ENCODE results near the gene PSMC5.
"Not testable (repeated sequence)": the region's sequence is repeated elsewhere in the genome, so short reads cannot be mapped to it uniquely, and the experiment has no call there.

Gene PSMC5

DNA sequence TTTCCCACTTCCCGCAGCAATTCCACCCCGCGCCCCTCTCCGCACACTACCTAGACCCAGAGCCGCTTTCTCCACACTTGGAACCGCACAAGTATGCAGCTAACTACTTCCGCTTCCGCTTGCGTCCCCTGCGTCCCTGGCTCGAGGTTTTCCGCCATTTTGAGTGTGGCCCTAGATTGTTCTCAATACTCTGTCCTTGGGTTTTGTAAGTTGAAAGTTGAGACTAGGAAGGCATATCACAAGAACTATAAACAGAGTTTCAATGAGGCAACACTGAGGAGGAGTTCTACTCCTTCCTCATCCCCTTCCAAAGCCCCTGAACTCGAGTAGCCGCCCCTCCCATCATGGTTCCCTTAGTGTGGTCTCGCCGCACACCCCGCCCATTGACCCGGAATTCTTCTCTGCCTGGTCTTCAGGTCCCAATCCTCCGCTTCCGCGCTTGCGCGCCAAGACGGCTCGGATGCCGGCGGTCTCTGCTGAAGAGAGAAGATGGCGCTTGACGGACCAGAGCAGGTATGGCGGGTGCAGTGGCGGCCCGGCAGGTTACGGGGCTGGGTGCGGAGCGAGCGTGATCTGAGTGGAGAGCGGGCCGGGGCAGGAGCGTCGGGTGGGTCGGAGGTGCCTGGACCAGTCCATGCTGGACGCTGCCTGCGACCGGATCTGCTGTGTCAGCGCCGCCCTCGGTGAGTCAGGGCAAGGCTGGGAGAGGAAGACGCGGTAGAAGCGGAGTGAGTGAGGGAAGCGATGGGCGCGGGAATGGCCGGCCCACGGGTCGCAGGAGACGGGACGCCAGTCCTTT lies at the start of gene PSMC5, which contains the start of gene FTSJ3:
TSS of gene PSMC5 (plus strand) at position 430 of the 799 bp plus-strand sequence. CDS start at position 490, 60 bp downstream.
TSS of gene FTSJ3 (minus strand) at position 662 of the 799 bp plus-strand sequence. CDS start 761 bp downstream, outside the sequence.
- DNase-seq, result peak; percentile 89 to 95

DNA sequence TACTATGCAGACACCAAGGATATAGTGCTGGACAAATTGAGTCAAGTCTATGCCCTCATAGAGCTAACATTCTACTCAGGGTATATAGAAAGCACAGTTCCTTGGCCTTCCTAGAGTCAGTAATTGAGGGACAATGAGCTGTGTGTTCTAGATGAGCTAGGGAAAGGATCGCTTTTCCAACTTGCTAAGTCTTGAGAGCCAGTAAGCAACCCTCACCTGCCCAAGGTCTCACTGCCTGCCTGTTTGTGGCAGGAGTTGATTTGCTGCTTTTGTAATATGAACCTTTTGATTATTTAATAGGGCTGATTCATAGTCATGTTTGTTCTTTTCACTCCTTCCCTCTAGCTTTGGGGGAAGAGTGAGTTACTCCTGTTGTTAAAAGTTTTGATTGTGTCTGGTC lies 46.7 kb upstream of the PSMC5 start:
- DNase-seq, result no peak

DNA sequence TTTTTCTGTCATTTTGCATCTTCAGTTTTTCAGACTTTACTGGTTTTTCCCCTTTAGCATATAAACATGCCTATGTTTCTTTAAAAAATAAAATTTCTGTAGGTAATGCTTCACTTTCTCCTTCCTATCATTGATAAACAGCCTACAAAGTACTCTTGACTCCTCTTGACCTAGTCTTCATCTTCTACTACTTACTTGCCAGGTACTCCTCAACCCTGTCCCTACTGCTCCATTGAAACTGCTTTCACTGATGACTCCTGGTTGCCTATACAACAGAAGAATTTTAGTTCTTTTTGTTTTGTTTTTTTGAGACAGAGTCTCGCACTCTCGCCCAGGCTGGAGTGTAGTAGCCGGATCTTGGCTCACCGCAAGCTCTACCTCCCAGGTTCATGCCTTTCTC lies 46.3 kb upstream of the PSMC5 start:
- DNase-seq, result no peak

DNA sequence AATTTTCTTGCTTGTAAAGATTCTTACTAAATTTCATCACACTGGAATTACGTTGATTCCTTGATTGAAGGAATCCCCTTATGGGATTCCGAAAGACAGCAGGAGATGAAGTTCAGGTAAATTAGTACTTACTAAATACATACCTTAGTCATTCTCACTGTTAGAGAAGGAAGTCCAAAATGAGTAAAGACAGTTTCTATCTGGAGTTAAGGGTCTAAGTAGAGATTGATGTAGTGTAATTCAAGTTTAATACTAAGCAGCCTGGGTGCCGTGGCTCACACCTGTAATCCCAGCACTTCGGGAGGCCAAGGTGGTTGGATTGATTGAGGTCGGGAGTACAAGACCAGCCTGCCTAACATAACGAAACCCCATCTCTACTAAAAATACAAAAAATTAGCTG lies 43.7 kb upstream of the PSMC5 start:
- DNase-seq, result no peak

DNA sequence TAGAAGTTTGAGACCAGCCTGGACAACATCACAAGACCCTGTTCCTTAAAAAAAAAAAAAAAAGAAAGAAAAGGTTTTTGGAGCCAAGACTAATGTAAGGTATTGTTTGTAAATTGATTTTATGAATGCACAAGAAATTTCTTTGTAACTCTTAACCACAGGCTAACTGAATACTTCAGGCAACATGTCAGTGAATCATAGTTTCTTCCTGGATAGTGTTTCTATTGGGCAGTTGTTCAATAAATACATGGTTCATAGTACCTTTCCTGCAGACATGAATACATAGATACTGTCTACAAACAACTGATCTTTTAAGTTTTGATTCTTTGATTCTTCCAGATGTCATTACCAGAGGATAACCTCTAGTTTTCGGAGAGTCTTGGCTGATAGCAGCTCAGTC lies 41.7 kb upstream of the PSMC5 start:
- DNase-seq, result no peak

DNA sequence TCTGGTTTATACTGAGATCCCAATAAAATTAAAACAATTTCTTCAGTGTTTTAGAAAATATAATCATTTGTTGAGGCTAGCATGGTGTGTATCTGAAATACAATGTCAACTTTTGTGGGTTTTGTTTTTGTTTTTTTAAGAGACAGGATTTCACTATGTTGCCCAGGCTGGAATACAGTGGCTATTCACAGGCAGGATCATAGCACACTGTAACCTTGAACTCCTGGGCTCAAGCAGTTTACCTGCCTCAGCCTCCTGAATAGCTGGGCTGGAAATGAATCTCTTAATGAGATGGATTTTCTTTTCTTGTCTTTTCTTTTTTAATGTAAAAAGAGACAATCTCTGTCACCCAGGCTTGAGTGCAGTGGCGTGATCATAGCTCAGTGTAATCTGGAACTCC lies 41.1 kb upstream of the PSMC5 start:
- DNase-seq, result no peak

DNA sequence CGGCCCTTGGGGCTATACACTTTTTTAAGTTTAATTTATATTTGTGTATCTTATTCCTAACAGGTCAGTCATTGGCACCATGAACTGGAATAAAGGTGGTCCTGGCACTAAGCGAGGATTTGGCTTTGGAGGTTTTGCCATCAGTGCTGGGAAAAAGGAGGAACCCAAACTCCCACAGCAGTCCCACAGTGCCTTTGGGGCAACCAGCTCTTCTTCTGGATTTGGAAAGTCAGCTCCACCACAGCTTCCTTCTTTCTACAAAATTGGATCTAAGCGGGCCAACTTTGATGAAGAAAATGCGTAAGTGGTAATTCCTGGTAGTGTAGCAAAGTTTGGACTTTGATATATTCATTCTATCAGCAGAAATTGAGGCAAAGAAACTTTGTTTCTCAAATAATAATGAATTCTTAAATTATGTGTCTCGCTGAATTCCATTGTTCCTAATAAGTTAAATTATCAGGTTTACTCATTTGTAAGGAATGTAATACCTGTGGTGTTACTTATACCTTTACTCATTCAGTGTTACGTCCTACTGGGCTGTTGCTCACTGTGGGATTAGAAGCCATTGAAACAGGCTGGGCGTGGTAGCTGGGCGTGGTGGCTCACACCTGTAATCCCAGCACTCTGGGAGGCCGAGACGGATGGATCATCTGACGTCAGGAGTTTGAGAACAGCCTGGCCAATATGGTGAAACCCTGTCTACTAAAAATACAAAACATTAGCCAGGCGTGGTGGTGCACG lies 40.1 kb upstream of the PSMC5 start:
- DNase-seq, result no peak

DNA sequence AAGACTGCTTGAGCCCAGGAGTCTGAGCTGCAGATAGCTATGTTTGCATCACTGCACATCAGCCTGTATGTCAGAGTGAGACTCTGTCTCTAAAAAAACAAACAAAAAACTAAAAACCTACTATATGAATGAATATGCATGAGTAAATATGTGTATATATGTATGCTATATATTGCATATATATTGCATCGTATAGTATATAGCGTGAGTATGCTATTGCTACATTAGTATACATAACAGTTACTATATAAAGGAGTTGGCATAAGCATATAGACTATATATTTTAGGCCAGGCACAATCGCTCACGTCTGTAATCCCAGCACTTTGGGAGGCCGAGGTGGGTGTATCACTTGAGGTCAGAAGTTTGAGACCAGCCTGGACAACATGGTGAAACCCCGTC lies 37.2 kb upstream of the PSMC5 start:
- DNase-seq, result no peak

DNA sequence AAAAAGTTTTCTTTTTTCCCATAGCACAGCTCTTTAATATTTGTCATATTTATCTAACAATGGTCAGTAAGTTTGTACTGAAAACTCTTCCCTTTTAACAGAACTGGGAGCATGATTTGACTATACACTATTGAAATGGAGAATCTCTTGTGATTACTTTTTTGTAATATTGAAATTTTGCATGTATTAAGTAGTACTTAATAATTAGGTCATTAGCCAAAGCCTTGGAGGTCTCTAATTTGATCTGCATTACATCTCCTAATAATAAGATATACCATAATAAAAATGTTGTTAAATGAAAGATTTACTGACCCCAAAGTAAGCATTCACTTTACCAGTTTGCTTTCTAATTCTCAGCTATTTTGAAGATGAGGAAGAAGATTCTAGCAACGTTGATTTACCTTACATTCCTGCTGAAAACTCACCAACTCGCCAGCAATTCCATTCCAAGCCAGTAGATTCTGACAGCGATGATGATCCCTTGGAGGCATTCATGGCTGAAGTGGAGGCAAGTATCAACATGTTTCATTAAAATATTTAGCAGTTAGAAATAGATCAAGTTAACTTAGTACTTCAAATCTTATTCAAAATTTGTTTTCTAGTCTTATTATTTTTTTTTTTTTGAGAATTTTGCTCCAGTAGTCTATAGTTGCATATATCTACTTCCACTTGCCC lies 35.0 kb upstream of the PSMC5 start:
- no peak for DNase-seq

DNA sequence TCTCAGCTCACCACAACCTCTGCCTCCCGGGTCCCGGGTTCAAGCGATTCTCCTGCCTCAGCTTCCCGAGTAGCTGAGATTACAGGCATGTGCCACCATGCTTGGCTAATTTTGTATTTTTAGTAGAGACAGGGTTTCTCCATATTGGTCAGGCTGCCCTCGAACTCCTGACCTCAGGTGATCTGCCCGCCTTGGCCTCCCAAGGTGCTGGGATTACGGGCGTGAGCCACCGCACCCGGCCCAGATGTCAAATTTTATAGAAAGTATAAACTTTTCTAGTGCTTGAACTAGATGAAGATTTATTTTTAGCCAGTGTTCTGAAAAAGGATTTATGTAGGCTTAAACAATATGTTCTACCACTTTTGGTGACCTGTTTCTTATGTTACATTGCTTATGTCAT lies 30.9 kb upstream of the PSMC5 start:
- not testable (repeated sequence) for DNase-seq

DNA sequence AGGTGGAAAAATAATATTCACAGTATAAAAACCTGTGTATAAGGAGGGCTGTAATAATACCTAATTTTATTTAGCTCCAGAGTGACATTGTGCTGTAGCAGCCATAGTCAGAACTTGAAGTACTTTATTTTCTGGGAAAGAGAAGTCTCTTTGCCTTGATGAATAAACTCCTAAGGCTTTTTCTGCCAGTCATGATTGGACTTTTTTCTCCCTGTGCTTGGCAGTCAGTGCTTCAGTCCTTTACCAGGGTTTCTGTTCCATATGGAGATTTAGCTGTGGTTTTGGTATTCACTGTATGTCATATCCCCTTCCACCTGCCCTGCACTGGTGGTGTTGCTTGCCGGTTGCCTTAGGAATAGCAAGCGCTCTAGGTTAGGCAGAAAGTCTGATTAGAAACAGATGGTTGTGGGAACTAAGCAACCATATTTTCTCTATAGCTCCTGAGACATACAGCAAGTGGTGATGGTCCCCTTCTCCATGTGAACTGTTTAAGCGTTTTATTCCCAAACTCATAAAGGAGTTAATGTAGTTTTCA lies 28.6 kb upstream of the PSMC5 start:
- no peak for DNase-seq

DNA sequence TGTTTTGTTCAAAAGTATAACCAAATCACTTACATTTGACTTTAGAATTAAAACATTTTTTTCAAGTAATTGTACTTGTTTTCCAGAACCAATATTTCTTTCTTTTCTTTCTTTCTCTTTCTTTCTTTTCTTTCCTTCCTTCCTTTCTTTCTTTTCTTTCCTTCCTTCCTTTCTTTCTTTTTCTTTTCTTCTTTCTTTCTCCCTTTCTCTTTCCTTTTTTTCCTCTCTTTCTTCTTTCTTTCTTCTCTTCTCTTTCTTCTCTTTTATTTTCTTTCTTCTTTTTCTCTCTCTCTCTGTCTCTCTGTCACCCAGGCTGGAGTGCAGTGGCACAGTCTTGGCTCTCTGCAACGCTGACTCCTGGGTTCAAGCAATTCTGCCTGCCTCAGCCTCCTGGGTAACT lies 26.4 kb upstream of the PSMC5 start:
- DNase-seq, result no peak

DNA sequence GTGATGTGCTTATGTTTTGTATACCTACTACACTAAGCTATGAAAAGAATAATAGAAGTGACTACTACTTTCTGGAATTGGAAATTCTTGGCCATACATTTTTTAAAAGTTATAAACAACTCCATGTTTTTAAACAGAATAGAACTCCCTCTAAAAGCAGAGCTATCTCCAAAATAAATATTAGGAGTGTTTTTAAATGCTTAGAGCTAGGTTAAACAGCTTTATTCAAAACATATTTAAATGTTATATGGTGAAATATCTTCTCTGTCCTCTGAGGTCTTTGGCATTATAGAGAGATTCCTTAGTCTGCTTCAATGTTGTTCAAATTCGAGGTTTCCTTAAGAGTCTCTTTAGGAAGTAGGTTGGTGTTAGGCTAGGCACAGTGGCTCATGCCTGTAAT lies 22.9 kb upstream of the PSMC5 start:
- DNase-seq, result no peak

DNA sequence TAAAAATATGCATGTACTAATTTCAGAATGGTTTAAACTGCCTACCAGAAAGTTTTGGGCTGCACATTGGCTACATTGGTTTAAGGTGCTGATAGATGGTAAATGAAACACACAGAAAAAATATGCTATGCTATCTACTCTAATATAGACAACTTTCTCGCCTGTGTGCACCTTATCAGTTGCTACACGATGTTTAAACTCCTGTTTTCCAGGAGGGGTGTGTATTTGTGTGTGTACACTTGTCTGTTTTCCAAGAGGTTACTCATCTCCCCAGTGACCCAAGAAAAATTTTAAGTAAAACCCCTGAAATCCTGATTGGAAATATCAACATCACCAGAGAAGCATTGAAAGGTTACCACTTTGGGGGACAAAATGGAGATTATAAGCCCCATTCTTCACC lies 21.6 kb upstream of the PSMC5 start:
- no peak for DNase-seq

DNA sequence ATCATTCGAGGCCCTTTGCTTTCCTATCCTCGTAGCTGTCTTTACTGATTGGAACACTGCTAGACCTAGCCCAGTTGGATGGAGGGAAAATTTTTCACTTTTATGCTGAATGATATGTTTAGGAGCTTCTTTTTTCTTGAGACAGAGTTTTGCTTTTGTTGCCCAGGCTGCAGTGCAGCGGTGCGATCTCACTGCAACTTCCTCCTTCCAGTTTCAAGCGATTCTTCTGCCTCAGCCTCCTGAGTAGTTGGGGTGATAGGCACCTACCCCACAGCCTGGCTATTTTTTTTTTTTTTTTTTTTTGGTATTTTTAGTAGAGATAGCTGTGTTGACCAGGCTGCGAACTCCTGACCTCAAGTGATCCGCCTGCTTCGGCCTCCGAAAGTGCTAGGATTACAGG lies 17.3 kb upstream of the PSMC5 start:
- DNase-seq, result no peak

DNA sequence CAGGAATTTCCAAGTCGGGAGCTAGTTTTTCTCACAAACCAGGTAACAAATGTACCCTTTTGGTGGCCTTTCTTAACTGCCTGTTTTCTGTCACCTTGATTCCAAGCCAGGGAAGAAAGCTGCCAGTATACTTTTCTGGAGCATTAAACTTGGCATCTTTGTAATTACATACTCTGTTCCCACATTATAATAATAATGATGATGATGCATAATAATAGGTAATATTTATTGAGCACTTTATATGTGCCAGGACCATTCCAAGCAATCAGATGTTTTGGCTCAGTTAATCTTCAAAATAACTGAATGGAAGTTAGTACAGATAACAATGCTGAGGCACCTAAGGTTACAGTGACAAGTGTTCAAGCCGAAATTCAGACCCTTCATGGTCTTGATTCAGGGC lies 11.1 kb upstream of the PSMC5 start:
- DNase-seq, result no peak

DNA sequence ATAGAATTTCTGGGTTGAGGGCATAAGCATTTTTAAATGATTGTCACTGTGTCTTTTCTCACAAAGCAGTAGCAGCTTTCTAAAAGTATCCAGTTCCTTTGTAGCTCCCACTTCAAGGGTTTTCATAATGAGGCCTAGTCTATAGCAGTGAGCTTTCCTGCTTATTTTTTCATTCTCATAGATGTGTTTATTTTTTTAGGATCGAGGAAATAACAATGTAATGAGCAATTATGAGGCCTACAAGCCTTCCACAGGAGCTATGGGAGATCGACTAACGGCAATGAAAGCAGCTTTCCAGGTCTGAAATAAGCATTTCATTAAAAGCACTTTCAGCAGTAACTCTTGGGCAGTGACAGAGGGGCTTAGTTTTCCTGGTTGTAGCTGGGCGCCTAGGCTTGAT lies 10.6 kb upstream of the PSMC5 start:
- DNase-seq, result no peak

DNA sequence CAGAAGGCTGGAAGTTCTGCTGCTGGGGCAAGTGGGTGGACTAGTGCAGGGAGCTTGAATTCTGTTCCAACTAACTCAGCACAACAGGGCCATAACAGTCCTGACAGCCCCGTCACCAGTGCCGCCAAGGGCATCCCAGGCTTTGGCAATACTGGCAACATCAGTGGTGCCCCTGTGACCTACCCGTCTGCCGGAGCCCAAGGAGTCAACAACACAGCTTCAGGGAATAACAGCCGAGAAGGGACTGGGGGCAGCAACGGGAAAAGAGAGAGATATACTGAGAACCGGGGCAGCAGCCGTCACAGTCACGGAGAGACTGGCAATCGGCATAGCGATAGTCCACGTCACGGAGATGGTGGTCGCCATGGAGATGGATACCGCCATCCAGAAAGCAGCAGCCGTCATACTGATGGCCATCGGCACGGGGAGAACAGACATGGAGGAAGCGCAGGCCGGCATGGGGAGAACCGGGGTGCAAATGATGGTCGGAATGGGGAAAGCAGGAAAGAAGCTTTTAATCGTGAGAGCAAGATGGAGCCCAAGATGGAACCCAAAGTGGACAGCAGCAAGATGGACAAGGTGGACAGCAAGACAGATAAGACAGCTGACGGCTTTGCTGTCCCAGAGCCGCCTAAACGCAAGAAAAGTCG lies 9.4 kb upstream of the PSMC5 start:
- DNase-seq, result no peak

DNA sequence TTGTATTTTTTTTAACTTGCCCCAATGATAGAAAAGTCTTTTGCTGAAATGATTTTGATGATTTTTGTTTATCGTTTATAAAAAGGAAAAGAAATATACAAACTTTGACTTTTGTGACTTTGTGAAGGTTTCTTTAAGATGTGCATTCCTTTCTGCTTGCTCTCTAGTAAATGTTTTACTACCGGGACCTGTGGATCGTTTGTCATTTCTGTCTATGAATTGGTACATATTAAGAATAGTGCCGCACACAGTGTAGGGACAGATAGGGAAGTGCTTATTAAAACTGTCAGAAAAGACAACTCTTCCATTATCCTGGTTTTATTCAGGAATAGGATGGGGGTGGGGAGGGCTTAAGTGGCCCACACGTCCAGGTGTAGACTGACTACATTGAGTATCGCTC lies 8.1 kb upstream of the PSMC5 start:
- no peak for DNase-seq

DNA sequence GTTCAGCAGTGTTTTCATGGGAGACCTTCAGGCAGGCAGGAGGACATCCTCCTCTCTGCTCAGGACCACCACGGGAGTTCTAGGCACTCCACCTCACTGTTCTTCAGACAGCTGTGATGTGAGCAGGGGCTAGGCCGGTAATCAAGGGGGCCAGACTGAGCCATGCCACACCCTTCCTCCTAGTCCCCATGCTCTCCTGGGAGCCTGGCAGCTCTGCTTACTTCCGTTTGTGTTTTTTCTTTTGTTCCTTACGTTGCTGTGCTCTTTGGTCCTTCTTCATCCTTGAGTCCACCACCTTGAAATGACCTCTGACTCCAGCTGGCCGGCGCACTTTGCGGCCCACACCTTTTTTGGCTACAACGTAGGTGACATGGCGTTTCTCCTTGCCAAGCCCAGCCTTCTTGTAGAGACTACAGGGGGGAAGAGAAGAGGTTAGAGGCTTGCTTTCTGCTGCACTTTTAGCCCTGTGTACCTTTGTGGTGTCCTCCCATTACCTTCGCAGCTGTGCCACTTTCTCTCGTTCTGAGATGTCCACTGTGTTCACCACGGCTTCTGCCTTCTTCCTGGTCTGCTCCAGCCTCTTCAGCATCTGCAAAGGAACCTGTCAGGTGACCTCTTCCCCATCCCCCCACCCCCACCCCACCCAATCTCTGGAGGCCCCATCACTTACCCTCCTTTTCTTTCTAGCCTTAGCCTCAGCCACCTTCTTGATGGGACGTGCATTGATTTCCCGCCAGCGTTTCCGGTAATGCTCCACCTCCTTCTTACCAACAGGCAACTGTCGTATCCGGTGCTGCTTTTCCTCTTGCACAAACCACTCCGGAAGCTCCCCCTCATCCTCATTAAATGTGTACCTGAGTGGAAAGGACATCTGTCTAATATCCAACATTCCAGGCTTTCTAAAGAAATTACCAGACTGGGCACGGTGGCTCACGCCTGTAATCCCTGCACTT lies 7.4 kb upstream of the PSMC5 start:
- DNase-seq, result no peak

DNA sequence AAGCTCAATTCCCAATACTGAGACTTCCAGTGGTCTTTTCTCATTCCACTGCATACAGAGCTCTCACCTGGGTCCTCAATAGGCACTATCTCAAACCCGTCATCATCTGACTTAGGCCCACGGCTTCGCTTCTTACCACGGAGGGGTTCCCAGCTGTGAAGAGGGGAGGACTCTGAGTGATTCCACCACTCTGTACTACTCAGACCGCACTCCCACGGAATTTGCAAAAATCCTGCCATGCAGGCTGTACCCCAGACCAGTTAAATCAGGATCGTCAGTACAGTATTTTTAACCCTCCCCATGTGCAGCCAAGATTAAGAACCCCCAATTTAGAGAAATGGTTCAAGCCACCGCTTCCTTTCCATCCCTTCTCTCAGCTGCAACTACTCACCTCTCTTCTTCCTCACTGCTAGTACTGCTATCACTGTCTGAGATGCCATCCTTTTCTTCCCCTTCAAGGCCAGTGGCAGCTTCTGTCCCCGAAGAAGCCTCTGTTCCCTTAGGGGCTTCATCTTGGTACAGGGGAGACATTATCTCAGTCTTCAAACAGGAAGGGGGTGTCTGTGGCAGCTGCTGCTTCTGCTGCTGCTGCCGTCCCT lies 6.2 kb upstream of the PSMC5 start:
- DNase-seq, result no peak
